Glutamatergic neuron (in vitro differentiated cells): ENCODE measurements around the gene RALGPS1. TPM values are rescaled to one million over a fixed set of nuclear protein-coding genes. Genes with fewer than 3 reads are reported as not detected.

Experiments
- DNase-seq: peaks from one replicate; pipeline ENCODE4 v3.0.0; 2022
- H3K27ac Mint-ChIP-seq: one replicate; pipeline ENCODE4 v1.8.0; 2020; ENCODE audit warnings: mild to moderate bottlenecking, mixed read lengths, inconsistent platforms; ENCODE audit not compliant: unreplicated experiment
- H3K27me3 Mint-ChIP-seq: one replicate; pipeline ENCODE4 v1.8.0; 2020; ENCODE audit warnings: mild to moderate bottlenecking, moderate library complexity, mixed read lengths, inconsistent platforms; ENCODE audit not compliant: unreplicated experiment
- H3K36me3 Mint-ChIP-seq: one replicate; pipeline ENCODE4 v1.8.0; 2020; ENCODE audit warnings: mild to moderate bottlenecking, mixed read lengths, inconsistent platforms; ENCODE audit not compliant: unreplicated experiment
- H3K4me1 Mint-ChIP-seq: one replicate; pipeline ENCODE4 v1.8.0; 2020; ENCODE audit warnings: mild to moderate bottlenecking, low read depth, mixed read lengths, inconsistent platforms; ENCODE audit not compliant: unreplicated experiment
- H3K4me3 Mint-ChIP-seq: one replicate; pipeline ENCODE4 v1.8.0; 2020; ENCODE audit warnings: mild to moderate bottlenecking, mixed read lengths, inconsistent platforms; ENCODE audit not compliant: unreplicated experiment
- H3K9me3 Mint-ChIP-seq: one replicate; pipeline ENCODE4 v1.8.0; 2020; ENCODE audit warnings: mild to moderate bottlenecking, moderate library complexity, mixed read lengths, inconsistent platforms; ENCODE audit not compliant: unreplicated experiment
- CTCF ChIP-seq: fragments of 200-600 bp; sonication (generic); IDR thresholded peaks from one replicate; pipeline ENCODE4 v1.5.0; 2021; ENCODE audit not compliant: partially characterized antibody, unreplicated experiment
- total RNA-seq: library from RNA; stranded (reverse); fragmentation: NEBNext Ultra II Directional; extraction: Animal tissue kit (Norgen Biotek cat#: 25700); gene quantifications from one replicate; pipeline ENCODE4 v1.2.1, GENCODE V29; 2021; ENCODE audit not compliant: unreplicated experiment

RALGPS1 gene
- total RNA-seq, 1 donor from 2014 or later: 23.8 TPM

- H3K4me3 Mint-ChIP-seq: no peak overlapping the region
- no peaks in the 10 kb centered on the region for H3K4me1 Mint-ChIP-seq
- no peaks in the 10 kb centered on the region for H3K36me3 Mint-ChIP-seq
- no peak for DNase-seq
- no peak overlapping the region for H3K27ac Mint-ChIP-seq
- no peak for TF ChIP-seq CTCF
- peaks cover 6% of the 10 kb centered on the region for H3K27me3 Mint-ChIP-seq
- H3K9me3 Mint-ChIP-seq: no peaks in the 10 kb centered on the region
Observed at GRCh38 chr9:127229691-127230417, 315.3 kb downstream of the RALGPS1 start.

- no peaks in the 10 kb centered on the region for H3K36me3 Mint-ChIP-seq
- no peak for DNase-seq
- H3K9me3 Mint-ChIP-seq: no peaks in the 10 kb centered on the region
- no peaks in the 10 kb centered on the region for H3K4me1 Mint-ChIP-seq
- H3K4me3 Mint-ChIP-seq: no peak overlapping the region
- H3K27ac Mint-ChIP-seq: no peak overlapping the region
- TF ChIP-seq CTCF: no peak
- no peaks in the 10 kb centered on the region for H3K27me3 Mint-ChIP-seq
Observed at GRCh38 chr9:127231666-127232065, 317.1 kb downstream of the RALGPS1 start.

GRCh38 chr9:127232833-127233549 lies 318.4 kb downstream of the RALGPS1 start:
- Mint-ChIP-seq H3K9me3 (no peaks in the 10 kb centered on the region), H3K4me3 (no peak overlapping the region), H3K27me3 (no peaks in the 10 kb centered on the region), H3K4me1 (no peaks in the 10 kb centered on the region), H3K36me3 (no peaks in the 10 kb centered on the region), H3K27ac (no peak overlapping the region)
- no peak for TF ChIP-seq CTCF
- no peak for DNase-seq

GRCh38 chr9:127233550-127233949 lies 319.0 kb downstream of the RALGPS1 start:
- no peak for TF ChIP-seq CTCF
- Mint-ChIP-seq H3K4me3 (no peak overlapping the region), H3K36me3 (no peaks in the 10 kb centered on the region), H3K27me3 (no peaks in the 10 kb centered on the region), H3K27ac (no peak overlapping the region), H3K9me3 (no peaks in the 10 kb centered on the region), H3K4me1 (no peaks in the 10 kb centered on the region)
- no peak for DNase-seq

GRCh38 chr9:127233989-127234388 lies 319.4 kb downstream of the RALGPS1 start:
- H3K9me3 Mint-ChIP-seq: no peaks in the 10 kb centered on the region
- no peaks in the 10 kb centered on the region for H3K27me3 Mint-ChIP-seq
- no peak overlapping the region for H3K4me3 Mint-ChIP-seq
- TF ChIP-seq CTCF: no peak
- no peak for DNase-seq
- no peaks in the 10 kb centered on the region for H3K4me1 Mint-ChIP-seq
- no peak overlapping the region for H3K27ac Mint-ChIP-seq
- no peaks in the 10 kb centered on the region for H3K36me3 Mint-ChIP-seq
